ENCODE measurements around the gene RETN.

Gene RETN

GRCh38 chr19:7635670-7636069 lies 33.2 kb upstream of the RETN start:
- TF ChIP-seq REST (IDR thresholded peaks at IDR 0.05; ENCODE audit: insufficient read depth in 1 of 2, low read depth in 2 of 2, low read length in 2 of 2) (no peak), TAF1 (IDR thresholded peaks at IDR 0.05; ENCODE audit: borderline replicate concordance, insufficient read depth, low read length) (no peak), SIN3A (IDR thresholded peaks at IDR 0.05; ENCODE audit: borderline replicate concordance, insufficient read depth, low read length) (no peak), POLR2AphosphoS5 (IDR thresholded peaks at IDR 0.05; ENCODE audit: low read depth, low read length) (no peak), FOXP2 (optimal IDR thresholded peaks at IDR 0.05; ENCODE audit: borderline replicate concordance, extremely low read depth, extremely low read length, insufficient read depth) (no peak)

GRCh38 chr19:7636317-7636690 lies 32.5 kb upstream of the RETN start:
- TF ChIP-seq POLR2AphosphoS5 (IDR thresholded peaks at IDR 0.05; ENCODE audit: low read depth, low read length) (no peak), REST (IDR thresholded peaks at IDR 0.05; ENCODE audit: insufficient read depth in 1 of 2, low read depth in 2 of 2, low read length in 2 of 2) (no peak)

- no peak for TF ChIP-seq TAF1 (IDR thresholded peaks at IDR 0.05; ENCODE audit: borderline replicate concordance, insufficient read depth, low read length)
These were observed 32.0 kb upstream of the RETN start, which contains the start of gene STXBP2 for GRCh38 chr19:7636691-7637373. Gene STXBP2, plus strand, starts transcription at chr19:7637110. Its CDS starts 40 bp downstream, at chr19:7637150.

- TF ChIP-seq SIN3A (IDR thresholded peaks at IDR 0.05; ENCODE audit: borderline replicate concordance, insufficient read depth, low read length): no peak
- no peak for TF ChIP-seq POLR2AphosphoS5 (IDR thresholded peaks at IDR 0.05; ENCODE audit: low read depth, low read length)
- no peak for TF ChIP-seq FOXP2 (optimal IDR thresholded peaks at IDR 0.05; ENCODE audit: borderline replicate concordance, extremely low read depth, extremely low read length, insufficient read depth)
- TF ChIP-seq REST (IDR thresholded peaks at IDR 0.05; ENCODE audit: insufficient read depth in 1 of 2, low read depth in 2 of 2, low read length in 2 of 2): no peak
- TF ChIP-seq TAF1 (IDR thresholded peaks at IDR 0.05; ENCODE audit: borderline replicate concordance, insufficient read depth, low read length): no peak
These were observed 31.2 kb upstream of the RETN start for GRCh38 chr19:7637374-7638256.

DNA sequence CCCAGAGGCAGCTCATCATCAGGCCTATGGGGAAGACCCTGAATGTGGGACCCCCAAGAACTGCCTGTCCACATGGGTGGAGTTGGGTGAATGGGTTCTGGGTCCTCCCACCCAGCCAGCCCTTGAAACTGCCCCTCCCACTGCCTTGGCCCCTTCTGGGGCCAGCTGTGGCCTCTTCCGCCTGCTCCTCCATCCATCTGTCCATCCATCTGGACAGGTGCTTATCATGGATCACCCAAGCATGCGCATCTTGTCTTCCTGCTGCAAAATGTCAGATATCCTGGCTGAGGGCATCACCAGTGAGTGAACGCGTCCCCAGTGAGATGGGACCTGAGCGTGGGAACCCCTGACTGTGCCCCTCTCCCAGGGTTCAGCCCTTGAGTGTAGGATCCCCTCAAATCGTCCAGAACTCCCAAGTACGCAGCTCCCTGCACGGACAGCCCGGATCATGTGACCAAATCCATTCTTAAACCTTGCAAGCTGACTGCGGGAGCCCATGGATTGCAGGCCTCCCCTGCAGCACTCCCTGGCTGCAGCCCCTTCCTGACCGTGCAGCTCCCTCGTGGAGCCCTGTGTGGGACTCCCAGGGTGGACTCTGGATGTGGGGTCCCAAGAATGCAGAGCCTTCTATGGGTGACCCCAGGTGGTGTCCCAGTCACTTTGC lies 29.9 kb upstream of the RETN start:
- TF ChIP-seq POLR2AphosphoS5 (IDR thresholded peaks at IDR 0.05; ENCODE audit: low read depth, low read length) (no peak), REST (IDR thresholded peaks at IDR 0.05; ENCODE audit: insufficient read depth in 1 of 2, low read depth in 2 of 2, low read length in 2 of 2) (no peak), TAF1 (IDR thresholded peaks at IDR 0.05; ENCODE audit: borderline replicate concordance, insufficient read depth, low read length) (no peak), FOXP2 (optimal IDR thresholded peaks at IDR 0.05; ENCODE audit: borderline replicate concordance, extremely low read depth, extremely low read length, insufficient read depth) (no peak)
